Colonic mucosa (tissue), 4 donors: ENCODE data around the gene HAAO. TPM values are rescaled to one million over a fixed set of nuclear protein-coding genes. Genes with fewer than 3 reads are reported as not detected.

ENCODE experiments used
- DNase-seq: peaks from one replicate; pipeline ENCODE4 v3.0.0-alpha.2; 2020
- H3K27ac ChIP-seq: fragments of 200-600 bp; one replicate; pipeline ENCODE4 v1.8.0; 2021
- H3K27me3 ChIP-seq: fragments of 200-600 bp; one replicate; pipeline ENCODE4 v1.8.0; 2021
- H3K36me3 ChIP-seq: fragments of 200-600 bp; one replicate; pipeline ENCODE4 v1.8.0; 2021
- H3K4me1 ChIP-seq: fragments of 200-600 bp; one replicate; pipeline ENCODE4 v1.8.0; 2021; ENCODE audit warnings: mild to moderate bottlenecking
- H3K4me3 ChIP-seq: fragments of 200-600 bp; one replicate; pipeline ENCODE4 v1.8.0; 2021
- H3K9ac ChIP-seq, 2 donors: one replicate each; pipeline ENCODE4 v1.7.0; 2013; ENCODE audit warnings: control low read depth in 2 of 2, low read depth in 2 of 2, low read length in 2 of 2
- H3K9me3 ChIP-seq: fragments of 200-600 bp; one replicate; pipeline ENCODE4 v1.8.0; 2021
- CTCF ChIP-seq: fragments of 200-600 bp; IDR thresholded peaks from one replicate; pipeline ENCODE4 v1.8.0; 2022; ENCODE audit warnings: antibody characterized with exemption, mild to moderate bottlenecking
- intact Hi-C: fragments of 100-400 bp; cut with DNase I; formaldehyde crosslinking; loops from one replicate; pipeline ENCODE4 v1.14.1; 2022
- total RNA-seq, 2 donors: library from RNA; stranded (reverse); fragmentation: NEBNext Ultra II Directional in 1 of 2; extraction: Animal tissue kit (Norgen Biotek cat#: 25700) in 1 of 2; gene quantifications; one replicate each; pipeline ENCODE4 v1.2.1, GENCODE V29; 2021
- donor health status: healthy.
- donor health status: DM: no; HTN: no; CAD: no.
- donor health status: DM: no; HTN: no; CAD: no.

Gene HAAO
- total RNA-seq, 2 donors from 2014 or later: 8.2 to 17.8 TPM

GRCh38 chr2:42747422-42747821, 45.0 kb downstream of the HAAO start:
- H3K4me1 ChIP-seq: no peaks in the 10 kb centered on the region
- no peak overlapping the region for H3K27ac ChIP-seq
- H3K9me3 ChIP-seq: no peaks in the 10 kb centered on the region
- H3K36me3 ChIP-seq: no peaks in the 10 kb centered on the region
- intact Hi-C loops: no loop called here
- H3K9ac ChIP-seq: no peak overlapping the region
- no peaks in the 10 kb centered on the region for H3K27me3 ChIP-seq
- no peak for DNase-seq
- no peak for TF ChIP-seq CTCF
- no peak overlapping the region for H3K4me3 ChIP-seq

GRCh38 chr2:42744545-42745082, 47.8 kb downstream of the HAAO start:
- no peak overlapping the region for H3K27ac ChIP-seq
- H3K4me3 ChIP-seq: no peak overlapping the region
- H3K9ac ChIP-seq: no peak overlapping the region
- TF ChIP-seq CTCF: no peak
- H3K4me1 ChIP-seq: no peaks in the 10 kb centered on the region
- H3K36me3 ChIP-seq: no peaks in the 10 kb centered on the region
- DNase-seq: no peak
- intact Hi-C loops: no loop called here
- H3K27me3 ChIP-seq: no peaks in the 10 kb centered on the region
- no peaks in the 10 kb centered on the region for H3K9me3 ChIP-seq

GRCh38 chr2:42743659-42743990, 48.8 kb downstream of the HAAO start:
- no peak overlapping the region for H3K4me3 ChIP-seq
- H3K27ac ChIP-seq: no peak overlapping the region
- intact Hi-C loops: no loop called here
- no peaks in the 10 kb centered on the region for H3K4me1 ChIP-seq
- H3K36me3 ChIP-seq: no peaks in the 10 kb centered on the region
- no peak overlapping the region for H3K9ac ChIP-seq
- no peaks in the 10 kb centered on the region for H3K9me3 ChIP-seq
- no peak for TF ChIP-seq CTCF
- no peak for DNase-seq
- no peaks in the 10 kb centered on the region for H3K27me3 ChIP-seq

GRCh38 chr2:42742740-42743658, 49.4 kb downstream of the HAAO start:
- intact Hi-C loops: no loop called here
- Histone ChIP-seq H3K9ac (no peak overlapping the region), H3K9me3 (no peaks in the 10 kb centered on the region), H3K36me3 (no peaks in the 10 kb centered on the region), H3K27ac (no peak overlapping the region), H3K4me3 (no peak overlapping the region), H3K4me1 (no peaks in the 10 kb centered on the region), H3K27me3 (no peaks in the 10 kb centered on the region)
- no peak for DNase-seq
- TF ChIP-seq CTCF: no peak

GRCh38 chr2:42741140-42741539, 51.2 kb downstream of the HAAO start:
- Histone ChIP-seq H3K27me3 (no peaks in the 10 kb centered on the region), H3K9ac (no peak overlapping the region), H3K4me3 (no peak overlapping the region), H3K36me3 (no peaks in the 10 kb centered on the region), H3K9me3 (no peaks in the 10 kb centered on the region), H3K4me1 (no peaks in the 10 kb centered on the region), H3K27ac (no peak overlapping the region)
- TF ChIP-seq CTCF: no peak
- DNase-seq: no peak
- intact Hi-C loops: no loop called here
